ENCODE measurements around the gene NFIA.
"Not testable (repeated sequence)": the region's sequence is repeated elsewhere in the genome, so short reads cannot be mapped to it uniquely, and the experiment has no call there.

The NFIA gene

GRCh38 chr1:61457526-61458040 is 375.2 kb downstream of the NFIA start:
- H3K4me3 ChIP-seq (ENCODE audit: low read depth, low read length), result no peak overlapping the region
- H3K36me3 ChIP-seq (ENCODE audit: control insufficient read depth, insufficient read depth, low read length), result no peaks in the 10 kb centered on the region
- H3K27me3 ChIP-seq (ENCODE audit: control insufficient read depth, insufficient read depth, low read length), result no peaks in the 10 kb centered on the region
- no peaks in the 10 kb centered on the region for H3K9me3 ChIP-seq (ENCODE audit: control insufficient read depth, insufficient read depth, low read length)
- H3K27ac ChIP-seq (ENCODE audit: low read depth, low read length), result no peak overlapping the region
- peaks cover 76% of the 10 kb centered on the region for H3K4me1 ChIP-seq (ENCODE audit: control insufficient read depth, insufficient read depth, low read length)
- no peak overlapping the region for H3K9ac ChIP-seq (ENCODE audit: low read depth, low read length)

- Histone ChIP-seq H3K9ac (ENCODE audit: low read depth, low read length) (no peak overlapping the region), H3K27me3 (ENCODE audit: control insufficient read depth, insufficient read depth, low read length) (peaks cover 8% of the 10 kb centered on the region; the same call in 1 of the 2 replicates), H3K4me3 (ENCODE audit: low read depth, low read length) (no peak overlapping the region), H3K9me3 (ENCODE audit: control insufficient read depth, insufficient read depth, low read length) (no peaks in the 10 kb centered on the region), H3K36me3 (ENCODE audit: control insufficient read depth, insufficient read depth, low read length) (no peaks in the 10 kb centered on the region), H3K27ac (ENCODE audit: low read depth, low read length) (peak overlapping the region; percentile 22), H3K4me1 (ENCODE audit: control insufficient read depth, insufficient read depth, low read length) (peaks cover 68% of the 10 kb centered on the region)
These were observed 377.0 kb downstream of the NFIA start for GRCh38 chr1:61459345-61459744.

- no peaks in the 10 kb centered on the region for H3K36me3 ChIP-seq (ENCODE audit: control insufficient read depth, insufficient read depth, low read length)
- peaks cover 10% of the 10 kb centered on the region; the same call in 1 of the 2 replicates for H3K27me3 ChIP-seq (ENCODE audit: control insufficient read depth, insufficient read depth, low read length)
- H3K4me1 ChIP-seq (ENCODE audit: control insufficient read depth, insufficient read depth, low read length), result peaks cover 68% of the 10 kb centered on the region
- no peak overlapping the region for H3K9ac ChIP-seq (ENCODE audit: low read depth, low read length)
- H3K9me3 ChIP-seq (ENCODE audit: control insufficient read depth, insufficient read depth, low read length), result no peaks in the 10 kb centered on the region
- H3K27ac ChIP-seq (ENCODE audit: low read depth, low read length), result no peak overlapping the region
- no peak overlapping the region for H3K4me3 ChIP-seq (ENCODE audit: low read depth, low read length)
These were observed 377.8 kb downstream of the NFIA start for GRCh38 chr1:61460191-61460590.

GRCh38 chr1:61461406-61462384 is 379.3 kb downstream of the NFIA start:
- H3K4me3 ChIP-seq (ENCODE audit: low read depth, low read length), result peak overlapping the region; percentile 13; the same call in 1 of the 2 replicates
- peaks cover 62% of the 10 kb centered on the region for H3K4me1 ChIP-seq (ENCODE audit: control insufficient read depth, insufficient read depth, low read length)
- no peaks in the 10 kb centered on the region for H3K9me3 ChIP-seq (ENCODE audit: control insufficient read depth, insufficient read depth, low read length)
- H3K9ac ChIP-seq (ENCODE audit: low read depth, low read length), result no peak overlapping the region
- peaks cover 10% of the 10 kb centered on the region; the same call in 1 of the 2 replicates for H3K27me3 ChIP-seq (ENCODE audit: control insufficient read depth, insufficient read depth, low read length)
- H3K36me3 ChIP-seq (ENCODE audit: control insufficient read depth, insufficient read depth, low read length), result no peaks in the 10 kb centered on the region
- H3K27ac ChIP-seq (ENCODE audit: low read depth, low read length), result peak overlapping the region; percentile 59

- Histone ChIP-seq H3K27ac (ENCODE audit: low read depth, low read length) (no peak overlapping the region), H3K4me3 (ENCODE audit: low read depth, low read length) (no peak overlapping the region), H3K4me1 (ENCODE audit: control insufficient read depth, insufficient read depth, low read length) (peaks cover 53% of the 10 kb centered on the region), H3K36me3 (ENCODE audit: control insufficient read depth, insufficient read depth, low read length) (no peaks in the 10 kb centered on the region), H3K27me3 (ENCODE audit: control insufficient read depth, insufficient read depth, low read length) (peaks cover 10% of the 10 kb centered on the region; the same call in 1 of the 2 replicates), H3K9me3 (ENCODE audit: control insufficient read depth, insufficient read depth, low read length) (no peaks in the 10 kb centered on the region), H3K9ac (ENCODE audit: low read depth, low read length) (0 out of 2 replicates have a peak overlapping the region, but pooled peaks have one; percentile 13)
These were observed 380.3 kb downstream of the NFIA start for GRCh38 chr1:61462628-61463027.

- H3K9me3 ChIP-seq (ENCODE audit: control insufficient read depth, insufficient read depth, low read length), result no peaks in the 10 kb centered on the region
- H3K4me3 ChIP-seq (ENCODE audit: low read depth, low read length), result no peak overlapping the region
- H3K27me3 ChIP-seq (ENCODE audit: control insufficient read depth, insufficient read depth, low read length), result peaks cover 10% of the 10 kb centered on the region; the same call in 1 of the 2 replicates
- H3K9ac ChIP-seq (ENCODE audit: low read depth, low read length), result 0 out of 2 replicates have a peak overlapping the region, but pooled peaks have one; percentile 13
- H3K27ac ChIP-seq (ENCODE audit: low read depth, low read length), result no peak overlapping the region
- peaks cover 47% of the 10 kb centered on the region for H3K4me1 ChIP-seq (ENCODE audit: control insufficient read depth, insufficient read depth, low read length)
- H3K36me3 ChIP-seq (ENCODE audit: control insufficient read depth, insufficient read depth, low read length), result no peaks in the 10 kb centered on the region
These were observed 380.9 kb downstream of the NFIA start for GRCh38 chr1:61463220-61463619.

- H3K27ac ChIP-seq (ENCODE audit: low read depth, low read length); H3K4me1 ChIP-seq (ENCODE audit: control insufficient read depth, insufficient read depth, low read length); H3K4me3 ChIP-seq (ENCODE audit: low read depth, low read length); H3K36me3 ChIP-seq (ENCODE audit: control insufficient read depth, insufficient read depth, low read length); H3K9ac ChIP-seq (ENCODE audit: low read depth, low read length); H3K9me3 ChIP-seq (ENCODE audit: control insufficient read depth, insufficient read depth, low read length): not testable (repeated sequence)
- H3K27me3 ChIP-seq (ENCODE audit: control insufficient read depth, insufficient read depth, low read length), result peaks cover 31% of the 10 kb centered on the region
These were observed 385.5 kb downstream of the NFIA start for GRCh38 chr1:61467836-61468235.

GRCh38 chr1:61469365-61469764 is 387.0 kb downstream of the NFIA start:
- Histone ChIP-seq H3K9me3 (ENCODE audit: control insufficient read depth, insufficient read depth, low read length) (no peaks in the 10 kb centered on the region), H3K27ac (ENCODE audit: low read depth, low read length) (no peak overlapping the region), H3K9ac (ENCODE audit: low read depth, low read length) (no peak overlapping the region), H3K4me1 (ENCODE audit: control insufficient read depth, insufficient read depth, low read length) (no peaks in the 10 kb centered on the region), H3K27me3 (ENCODE audit: control insufficient read depth, insufficient read depth, low read length) (peaks cover 40% of the 10 kb centered on the region), H3K4me3 (ENCODE audit: low read depth, low read length) (no peak overlapping the region), H3K36me3 (ENCODE audit: control insufficient read depth, insufficient read depth, low read length) (no peaks in the 10 kb centered on the region)

- no peak overlapping the region for H3K27ac ChIP-seq (ENCODE audit: low read depth, low read length)
- H3K9ac ChIP-seq (ENCODE audit: low read depth, low read length), result no peak overlapping the region
- H3K4me3 ChIP-seq (ENCODE audit: low read depth, low read length), result no peak overlapping the region
- no peaks in the 10 kb centered on the region for H3K36me3 ChIP-seq (ENCODE audit: control insufficient read depth, insufficient read depth, low read length)
- no peaks in the 10 kb centered on the region for H3K9me3 ChIP-seq (ENCODE audit: control insufficient read depth, insufficient read depth, low read length)
- 0 out of 2 replicates have a peak, but pooled peaks cover 3% of the 10 kb centered on the region for H3K4me1 ChIP-seq (ENCODE audit: control insufficient read depth, insufficient read depth, low read length)
- peaks cover 73% of the 10 kb centered on the region for H3K27me3 ChIP-seq (ENCODE audit: control insufficient read depth, insufficient read depth, low read length)
These were observed 390.5 kb downstream of the NFIA start for GRCh38 chr1:61472876-61473275.

- H3K4me3 ChIP-seq (ENCODE audit: low read depth, low read length), result no peak overlapping the region
- H3K9me3 ChIP-seq (ENCODE audit: control insufficient read depth, insufficient read depth, low read length), result no peaks in the 10 kb centered on the region
- peaks cover 88% of the 10 kb centered on the region for H3K27me3 ChIP-seq (ENCODE audit: control insufficient read depth, insufficient read depth, low read length)
- H3K36me3 ChIP-seq (ENCODE audit: control insufficient read depth, insufficient read depth, low read length), result no peaks in the 10 kb centered on the region
- H3K4me1 ChIP-seq (ENCODE audit: control insufficient read depth, insufficient read depth, low read length), result 0 out of 2 replicates have a peak, but pooled peaks cover 3% of the 10 kb centered on the region
- no peak overlapping the region for H3K27ac ChIP-seq (ENCODE audit: low read depth, low read length)
- no peak overlapping the region for H3K9ac ChIP-seq (ENCODE audit: low read depth, low read length)
These were observed 392.0 kb downstream of the NFIA start for GRCh38 chr1:61474269-61474817.

- Histone ChIP-seq H3K9me3 (ENCODE audit: control insufficient read depth, insufficient read depth, low read length) (no peaks in the 10 kb centered on the region), H3K27ac (ENCODE audit: low read depth, low read length) (no peak overlapping the region), H3K27me3 (ENCODE audit: control insufficient read depth, insufficient read depth, low read length) (peaks cover 94% of the 10 kb centered on the region), H3K9ac (ENCODE audit: low read depth, low read length) (no peak overlapping the region), H3K4me3 (ENCODE audit: low read depth, low read length) (no peak overlapping the region), H3K4me1 (ENCODE audit: control insufficient read depth, insufficient read depth, low read length) (0 out of 2 replicates have a peak, but pooled peaks cover 3% of the 10 kb centered on the region), H3K36me3 (ENCODE audit: control insufficient read depth, insufficient read depth, low read length) (no peaks in the 10 kb centered on the region)
These were observed 392.6 kb downstream of the NFIA start for GRCh38 chr1:61474963-61475362.
